SU-DHL-6 (cell line): ENCODE results near the gene TIAM2.

ENCODE experiments used
- H2AFZ ChIP-seq: fragments of 200-600 bp; sonication (generic); 2 replicates; pipeline ENCODE4 v1.6.1; 2014; ENCODE audit warnings: low read depth, mild to moderate bottlenecking, moderate library complexity, mixed read lengths, antibody characterized with exemption, low read length; ENCODE audit not compliant: severe bottlenecking
- H3F3A ChIP-seq: fragments of 200-600 bp; shearing (Covaris generic); 2 replicates; pipeline ENCODE4 v1.6.0; 2016; ENCODE audit warnings: antibody characterized with exemption, mild to moderate bottlenecking; ENCODE audit not compliant: insufficient read depth
- H3K27ac ChIP-seq: fragments of 200-600 bp; sonication (generic); 2 replicates; pipeline ENCODE4 v1.5.1; 2016; ENCODE audit warnings: low read depth, mild to moderate bottlenecking, low read length, moderate library complexity, mixed read lengths
- H3K27me3 ChIP-seq: fragments of 200-600 bp; sonication (generic), shearing (Covaris generic); 2 replicates; pipeline ENCODE4 v1.6.0; 2014; ENCODE audit warnings: mild to moderate bottlenecking, low read length
- H3K36me3 ChIP-seq: fragments of 200-600 bp; sonication (generic); 2 replicates; pipeline ENCODE4 v1.6.1; 2014; ENCODE audit warnings: mild to moderate bottlenecking, low read length, mixed read lengths
- H3K4me2 ChIP-seq: fragments of 300-600, 200-600 bp; shearing (Covaris generic), sonication (generic); 2 replicates; pipeline ENCODE4 v1.6.0; 2014; ENCODE audit warnings: low read length, low read depth, mild to moderate bottlenecking; ENCODE audit not compliant: poor library complexity, severe bottlenecking
- H3K4me3 ChIP-seq: fragments of 200-600 bp; sonication (generic); 2 replicates; pipeline ENCODE4 v1.5.1; 2014; ENCODE audit warnings: antibody characterized with exemption, low read length, mild to moderate bottlenecking, mixed read lengths; ENCODE audit not compliant: insufficient read depth, poor library complexity, severe bottlenecking
- H3K79me2 ChIP-seq: fragments of 200-600 bp; sonication (generic); 2 replicates; pipeline ENCODE4 v1.6.1; 2014; ENCODE audit warnings: mild to moderate bottlenecking, low read length, moderate library complexity; ENCODE audit not compliant: insufficient read depth
- H3K9ac ChIP-seq: fragments of 200-600 bp; sonication (generic); 2 replicates; pipeline ENCODE4 v1.7.0; 2014; ENCODE audit warnings: mild to moderate bottlenecking, low read length
- H3K9me2 ChIP-seq: fragments of 200-600 bp; sonication (generic); replicated peaks from 2 replicates; pipeline ENCODE4 v1.6.1; 2014; ENCODE audit warnings: low read length; ENCODE audit not compliant: insufficient read depth
- H3K9me3 ChIP-seq: fragments of 200-600 bp; sonication (generic); 2 replicates; pipeline ENCODE4 v1.6.1; 2014; ENCODE audit warnings: low read length, mixed read lengths; ENCODE audit not compliant: insufficient read depth
- H4K20me1 ChIP-seq: fragments of 200-600 bp; sonication (generic); 2 replicates; pipeline ENCODE4 v1.6.1; 2014; ENCODE audit warnings: low read depth, mild to moderate bottlenecking, antibody characterized with exemption, low read length, moderate library complexity, mixed read lengths
- EZH2phosphoT487 ChIP-seq: fragments of 200-600 bp; sonication (generic), shearing (Covaris generic); conservative IDR thresholded peaks from 2 replicates; pipeline ENCODE4 v1.6.1; 2018; ENCODE audit warnings: mild to moderate bottlenecking, antibody characterized with exemption, low read length, moderate library complexity, mixed read lengths
- TF ChIP-seq, protein P1 (sequence below): fragments of 200-600 bp; sonication (generic); IDR thresholded peaks from one replicate; pipeline ENCODE4 v1.5.1; 2017; ENCODE audit warnings: antibody characterized with exemption, mild to moderate bottlenecking, low read length, moderate library complexity; ENCODE audit not compliant: insufficient read depth, poor library complexity, severe bottlenecking

Gene TIAM2

DNA sequence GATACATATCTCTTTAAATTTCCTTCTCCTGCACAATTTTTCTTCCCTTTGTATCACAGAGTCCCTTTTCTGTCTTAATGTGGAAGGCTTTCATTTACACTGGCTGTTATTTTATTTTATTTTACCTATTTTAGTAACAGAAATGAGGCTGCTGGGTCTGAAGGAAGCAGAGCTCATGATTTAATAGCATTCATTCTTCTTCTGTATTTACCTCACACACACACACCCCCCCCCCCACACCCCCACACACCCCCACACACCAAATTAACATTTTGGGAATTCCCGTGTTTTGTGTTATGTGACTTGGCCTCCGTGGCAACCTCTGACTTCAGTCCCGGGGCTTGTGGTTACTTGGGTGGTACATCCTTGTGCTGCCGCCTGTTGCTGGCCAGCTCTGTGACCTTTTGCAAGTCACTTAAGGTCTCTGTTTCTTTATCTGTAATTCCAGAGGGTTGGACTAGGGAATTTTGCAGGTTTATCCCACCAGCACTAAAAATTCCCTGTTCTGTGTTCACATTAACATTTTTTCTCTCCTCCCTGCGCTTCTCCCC lies 108.8 kb downstream of the TIAM2 start:
- H3K9ac ChIP-seq = no peak overlapping the region
- H2AFZ ChIP-seq = no peak overlapping the region
- no peaks in the 10 kb centered on the region for H3K36me3 ChIP-seq
- H3K4me2 ChIP-seq = no peak overlapping the region
- no peak overlapping the region for H3K4me3 ChIP-seq
- H3K9me2 ChIP-seq = no peaks in the 10 kb centered on the region
- no peaks in the 10 kb centered on the region for H3K79me2 ChIP-seq
- no peaks in the 10 kb centered on the region for H3K27me3 ChIP-seq
- H3K27ac ChIP-seq = no peak overlapping the region
- TF ChIP-seq, protein P1, sequence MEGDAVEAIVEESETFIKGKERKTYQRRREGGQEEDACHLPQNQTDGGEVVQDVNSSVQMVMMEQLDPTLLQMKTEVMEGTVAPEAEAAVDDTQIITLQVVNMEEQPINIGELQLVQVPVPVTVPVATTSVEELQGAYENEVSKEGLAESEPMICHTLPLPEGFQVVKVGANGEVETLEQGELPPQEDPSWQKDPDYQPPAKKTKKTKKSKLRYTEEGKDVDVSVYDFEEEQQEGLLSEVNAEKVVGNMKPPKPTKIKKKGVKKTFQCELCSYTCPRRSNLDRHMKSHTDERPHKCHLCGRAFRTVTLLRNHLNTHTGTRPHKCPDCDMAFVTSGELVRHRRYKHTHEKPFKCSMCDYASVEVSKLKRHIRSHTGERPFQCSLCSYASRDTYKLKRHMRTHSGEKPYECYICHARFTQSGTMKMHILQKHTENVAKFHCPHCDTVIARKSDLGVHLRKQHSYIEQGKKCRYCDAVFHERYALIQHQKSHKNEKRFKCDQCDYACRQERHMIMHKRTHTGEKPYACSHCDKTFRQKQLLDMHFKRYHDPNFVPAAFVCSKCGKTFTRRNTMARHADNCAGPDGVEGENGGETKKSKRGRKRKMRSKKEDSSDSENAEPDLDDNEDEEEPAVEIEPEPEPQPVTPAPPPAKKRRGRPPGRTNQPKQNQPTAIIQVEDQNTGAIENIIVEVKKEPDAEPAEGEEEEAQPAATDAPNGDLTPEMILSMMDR = no peak
- TF ChIP-seq EZH2phosphoT487 = no peak
- H4K20me1 ChIP-seq = no peaks in the 10 kb centered on the region
- H3F3A ChIP-seq = no peaks in the 10 kb centered on the region
- H3K9me3 ChIP-seq = no peaks in the 10 kb centered on the region

DNA sequence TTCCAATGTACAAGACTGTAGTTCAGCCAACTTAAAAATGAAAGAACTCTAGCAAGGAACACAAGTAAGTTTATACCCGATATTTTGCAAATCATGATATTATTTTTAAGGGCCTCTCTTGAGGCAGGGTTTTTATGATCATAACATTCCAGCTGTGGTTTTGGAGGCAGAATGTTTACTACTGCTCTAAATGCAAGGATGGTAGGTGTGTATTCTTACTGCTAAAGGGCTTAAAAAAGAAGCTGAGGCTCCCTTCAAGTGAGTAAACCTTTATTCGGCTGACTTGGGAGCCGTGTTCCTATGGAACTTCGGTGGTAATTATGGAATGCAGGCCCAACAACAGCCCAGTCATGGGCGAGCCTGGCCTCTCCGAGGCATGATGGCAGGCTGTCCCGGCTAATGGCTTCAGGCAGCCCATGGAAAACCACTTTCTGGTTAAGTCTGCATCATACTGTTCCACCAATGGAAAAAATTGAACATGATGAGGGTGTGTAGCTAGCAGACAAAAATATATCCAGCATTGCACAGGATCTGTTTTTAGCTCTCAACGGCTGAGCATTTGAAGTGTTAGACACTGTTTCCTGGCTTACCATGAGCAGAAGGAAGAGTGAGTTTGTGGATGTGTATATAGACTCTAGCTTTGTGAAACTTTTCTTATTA lies 111.5 kb downstream of the TIAM2 start:
- H4K20me1 ChIP-seq = no peaks in the 10 kb centered on the region
- H3K9me3 ChIP-seq = no peaks in the 10 kb centered on the region
- TF ChIP-seq EZH2phosphoT487 = no peak
- TF ChIP-seq, protein P1 = no peak
- H3F3A ChIP-seq = no peaks in the 10 kb centered on the region
- no peak overlapping the region for H3K4me2 ChIP-seq
- H2AFZ ChIP-seq = no peak overlapping the region
- H3K4me3 ChIP-seq = no peak overlapping the region
- no peak overlapping the region for H3K27ac ChIP-seq
- H3K9ac ChIP-seq = no peak overlapping the region
- H3K79me2 ChIP-seq = no peaks in the 10 kb centered on the region
- H3K27me3 ChIP-seq = no peaks in the 10 kb centered on the region
- no peaks in the 10 kb centered on the region for H3K9me2 ChIP-seq
- no peaks in the 10 kb centered on the region for H3K36me3 ChIP-seq

- no peaks in the 10 kb centered on the region for H3K36me3 ChIP-seq
- no peak overlapping the region for H3K9ac ChIP-seq
- no peaks in the 10 kb centered on the region for H3K9me3 ChIP-seq
- H3K9me2 ChIP-seq = no peaks in the 10 kb centered on the region
- no peak overlapping the region for H3K27ac ChIP-seq
- no peak overlapping the region for H2AFZ ChIP-seq
- H3K79me2 ChIP-seq = no peaks in the 10 kb centered on the region
- H3K4me3 ChIP-seq = no peak overlapping the region
- TF ChIP-seq, protein P1 = no peak
- TF ChIP-seq EZH2phosphoT487 = no peak
- no peaks in the 10 kb centered on the region for H3F3A ChIP-seq
- H3K4me2 ChIP-seq = no peak overlapping the region
- H3K27me3 ChIP-seq = no peaks in the 10 kb centered on the region
- no peaks in the 10 kb centered on the region for H4K20me1 ChIP-seq
These were observed 112.4 kb downstream of the TIAM2 start for GRCh38 chr6:155107432-155108069.
